Left ventricle myocardium inferior (tissue), 1 donor: ENCODE data around the gene NPFFR2. TPM values are rescaled to one million over a fixed set of nuclear protein-coding genes. Genes with fewer than 3 reads are reported as not detected.

Experiments
- DNase-seq: peaks from one replicate; pipeline ENCODE4 v3.0.0-alpha.2; 2020
- H3K27ac ChIP-seq: fragments of 200-600 bp; replicated peaks from 2 replicates; pipeline ENCODE4 v1.8.0; 2021
- H3K27me3 ChIP-seq: fragments of 200-600 bp; 2 replicates; pipeline ENCODE4 v1.8.0; 2021; ENCODE audit warnings: low read depth
- H3K36me3 ChIP-seq: fragments of 200-600 bp; 2 replicates; pipeline ENCODE4 v1.8.0; 2021
- H3K4me1 ChIP-seq: fragments of 200-600 bp; 2 replicates; pipeline ENCODE4 v1.8.0; 2021
- H3K4me3 ChIP-seq: fragments of 200-600 bp; 2 replicates; pipeline ENCODE4 v1.8.0; 2021; ENCODE audit warnings: mild to moderate bottlenecking, moderate library complexity
- H3K9me3 ChIP-seq: fragments of 200-600 bp; replicated peaks from 2 replicates; pipeline ENCODE4 v1.8.0; 2021
- CTCF ChIP-seq: fragments of 200-600 bp; IDR thresholded peaks from 2 replicates; pipeline ENCODE4 v1.8.0; 2021; ENCODE audit warnings: antibody characterized with exemption, mild to moderate bottlenecking, borderline replicate concordance
- intact Hi-C: fragments of 100-400 bp; cut with micrococcal nuclease; formaldehyde crosslinking; loops from one replicate; pipeline ENCODE4 v1.11.0; 2022
- total RNA-seq: library from RNA; stranded (reverse); fragmentation: NEBNext Ultra II Directional; extraction: Animal tissue kit (Norgen Biotek cat#: 25700); gene quantifications from one replicate; pipeline ENCODE4 v1.2.1, GENCODE V29; 2021
- donor health status: DM: no; HTN: yes; CAD: no; lungs with severe emphysema.

The NPFFR2 gene
- total RNA-seq, 1 donor from 2014 or later = not detected

DNA sequence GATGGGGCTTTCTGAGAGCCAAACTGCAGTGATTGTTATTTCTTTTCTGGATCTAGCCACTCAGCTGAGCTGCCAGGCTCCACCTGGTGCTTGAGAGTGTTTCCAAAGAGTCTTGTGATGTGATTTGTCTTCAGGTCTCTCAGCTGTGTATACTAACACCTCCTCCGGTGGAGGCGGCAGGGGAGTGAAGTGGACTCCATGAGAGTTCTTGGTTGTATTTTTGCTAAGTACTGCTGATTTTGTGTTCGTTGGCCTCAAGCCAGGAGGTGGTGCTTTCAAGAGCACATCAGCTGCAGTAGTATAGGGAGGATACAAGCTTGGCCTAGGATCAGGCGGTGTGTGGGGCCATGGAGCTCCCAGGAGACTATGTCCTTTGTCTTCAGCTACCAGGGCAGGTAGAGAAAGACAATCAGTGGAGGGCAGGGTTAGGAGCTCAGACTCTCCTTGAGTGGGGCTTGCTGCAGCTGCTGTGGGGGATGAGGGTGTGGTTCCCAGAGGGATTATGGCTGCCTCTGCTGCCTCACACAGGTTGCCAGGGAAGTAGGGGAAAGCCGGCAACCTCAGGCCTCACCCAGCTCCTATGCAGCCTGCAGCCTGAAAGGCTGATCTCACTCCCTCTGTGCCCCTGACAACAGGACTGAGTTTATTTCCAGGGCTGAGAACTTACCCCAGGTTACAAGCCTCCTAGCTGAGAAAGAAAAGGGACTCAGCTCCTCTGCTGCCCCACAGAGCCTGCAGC, 62.4 kb downstream of the NPFFR2 start:
- Histone ChIP-seq H3K4me3 (no peak overlapping the region), H3K27me3 (no peaks in the 10 kb centered on the region), H3K9me3 (peaks cover 4% of the 10 kb centered on the region), H3K36me3 (no peaks in the 10 kb centered on the region), H3K27ac (no peak overlapping the region), H3K4me1 (no peaks in the 10 kb centered on the region)
- no peak for DNase-seq
- intact Hi-C loops = no loop called here
- no peak for TF ChIP-seq CTCF

GRCh38 chr4:72107456-72107855, 75.7 kb downstream of the NPFFR2 start:
- Histone ChIP-seq H3K27ac (no peak overlapping the region), H3K27me3 (no peaks in the 10 kb centered on the region), H3K36me3 (no peaks in the 10 kb centered on the region), H3K4me3 (no peak overlapping the region), H3K4me1 (no peaks in the 10 kb centered on the region), H3K9me3 (peaks cover 10% of the 10 kb centered on the region)
- DNase-seq = no peak
- no peak for TF ChIP-seq CTCF
- intact Hi-C loops = no loop called here

- Histone ChIP-seq H3K9me3 (peaks cover 2% of the 10 kb centered on the region), H3K27ac (no peak overlapping the region), H3K4me1 (no peaks in the 10 kb centered on the region), H3K27me3 (no peaks in the 10 kb centered on the region), H3K4me3 (no peak overlapping the region), H3K36me3 (no peaks in the 10 kb centered on the region)
- TF ChIP-seq CTCF = no peak
- intact Hi-C loops = no loop called here
- DNase-seq = no peak
These were observed 77.6 kb downstream of the NPFFR2 start for GRCh38 chr4:72109364-72109763.

GRCh38 chr4:72109959-72110497, 78.2 kb downstream of the NPFFR2 start:
- intact Hi-C loops = no loop called here
- Histone ChIP-seq H3K4me1 (no peaks in the 10 kb centered on the region), H3K36me3 (no peaks in the 10 kb centered on the region), H3K27me3 (no peaks in the 10 kb centered on the region), H3K9me3 (no peaks in the 10 kb centered on the region), H3K27ac (no peak overlapping the region), H3K4me3 (no peak overlapping the region)
- no peak for TF ChIP-seq CTCF
- no peak for DNase-seq

- no peaks in the 10 kb centered on the region for H3K36me3 ChIP-seq
- H3K27me3 ChIP-seq = no peaks in the 10 kb centered on the region
- no peaks in the 10 kb centered on the region for H3K4me1 ChIP-seq
- H3K4me3 ChIP-seq = no peak overlapping the region
- no peaks in the 10 kb centered on the region for H3K9me3 ChIP-seq
- no peak for TF ChIP-seq CTCF
- H3K27ac ChIP-seq = no peak overlapping the region
- intact Hi-C loops = no loop called here
- DNase-seq = no peak
These were observed 79.1 kb downstream of the NPFFR2 start for GRCh38 chr4:72110886-72111285.
